ENCODE measurements around the gene OR5B12.

The OR5B12 gene

GRCh38 chr11:58442136-58442535, at the start of gene OR5B12:
Gene OR5B12 (minus strand): TSS chr11:58442236. CDS start chr11:58440151, 2,085 bp downstream.
- DNase-seq (ENCODE audit: low spot score): no peak
- no peak for TF ChIP-seq CTCF (IDR thresholded peaks at IDR 0.05; ENCODE audit: extremely low read depth, missing control alignments)

GRCh38 chr11:58490827-58491226, 48.8 kb upstream of the OR5B12 start:
- no peak for TF ChIP-seq CTCF (IDR thresholded peaks at IDR 0.05; ENCODE audit: extremely low read depth, missing control alignments)
- no peak for DNase-seq (ENCODE audit: low spot score)

GRCh38 chr11:58487170-58487569, 45.1 kb upstream of the OR5B12 start:
- no peak for TF ChIP-seq CTCF (IDR thresholded peaks at IDR 0.05; ENCODE audit: extremely low read depth, missing control alignments)
- no peak for DNase-seq (ENCODE audit: low spot score)

GRCh38 chr11:58485961-58486360, 43.9 kb upstream of the OR5B12 start:
- no peak for DNase-seq (ENCODE audit: low spot score)
- TF ChIP-seq CTCF (IDR thresholded peaks at IDR 0.05; ENCODE audit: extremely low read depth, missing control alignments): no peak

- no peak for TF ChIP-seq CTCF (IDR thresholded peaks at IDR 0.05; ENCODE audit: extremely low read depth, missing control alignments)
- DNase-seq (ENCODE audit: low spot score): no peak
Measured at GRCh38 chr11:58471892-58472291, 29.9 kb upstream of the OR5B12 start.

GRCh38 chr11:58466293-58466692, 24.3 kb upstream of the OR5B12 start:
- no peak for DNase-seq (ENCODE audit: low spot score)
- no peak for TF ChIP-seq CTCF (IDR thresholded peaks at IDR 0.05; ENCODE audit: extremely low read depth, missing control alignments)

GRCh38 chr11:58465690-58466089, 23.7 kb upstream of the OR5B12 start:
- no peak for TF ChIP-seq CTCF (IDR thresholded peaks at IDR 0.05; ENCODE audit: extremely low read depth, missing control alignments)
- DNase-seq (ENCODE audit: low spot score): no peak

All from GM20000 (cell line).